NB4 (cell line): Measurements from ENCODE around the gene SLC2A14.
"Not testable (repeated sequence)": the region's sequence is repeated elsewhere in the genome, so short reads cannot be mapped to it uniquely, and the experiment has no call there.

Source experiments
- DNase-seq: peaks from one replicate; pipeline ENCODE4 v3.0.0; 2010; ENCODE audit warnings: low read depth
- H3K4me3 ChIP-seq: one replicate; pipeline ENCODE4 v1.5.1; 2011; ENCODE audit warnings: mild to moderate bottlenecking, low read depth, low read length, moderate library complexity
- MYC ChIP-seq: IDR thresholded peaks from 2 replicates; pipeline ENCODE4 v1.6.1; 2011; ENCODE audit warnings: low read depth, low read length
- POLR2A ChIP-seq: IDR thresholded peaks from 2 replicates; pipeline ENCODE4 v1.6.1; 2011; ENCODE audit warnings: mild to moderate bottlenecking; ENCODE audit not compliant: insufficient read length; ENCODE audit errors: extremely low read depth
- TF ChIP-seq, protein P1 (sequence below): IDR thresholded peaks from one replicate; pipeline ENCODE4 v1.5.1; 2012; ENCODE audit warnings: low read depth, low read length
- TF ChIP-seq, protein P2 (sequence below): IDR thresholded peaks from 2 replicates; pipeline ENCODE4 v1.6.1; 2011; ENCODE audit warnings: low read depth, low read length

The SLC2A14 gene

DNA sequence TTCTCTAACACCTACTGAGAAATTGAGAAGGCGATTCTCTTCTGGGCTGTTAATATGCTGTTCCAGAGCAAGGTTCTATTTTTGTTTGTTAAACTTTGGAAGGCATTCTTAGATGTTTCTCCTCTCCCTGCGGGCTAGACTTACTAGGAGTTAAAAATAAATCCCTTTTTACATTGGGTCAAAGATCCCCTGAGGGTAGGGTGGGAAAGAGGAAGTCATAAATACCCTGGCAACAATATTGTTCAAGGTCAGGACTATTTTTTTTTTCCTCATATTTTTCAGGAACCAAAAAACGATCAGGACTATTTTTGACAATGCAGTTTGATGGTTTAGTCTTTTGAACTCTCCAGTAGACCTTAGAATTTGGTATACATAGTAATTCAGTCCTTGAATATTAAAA lies 12.0 kb upstream of the SLC2A14 start:
- DNase-seq, result peak; percentile 75

DNA sequence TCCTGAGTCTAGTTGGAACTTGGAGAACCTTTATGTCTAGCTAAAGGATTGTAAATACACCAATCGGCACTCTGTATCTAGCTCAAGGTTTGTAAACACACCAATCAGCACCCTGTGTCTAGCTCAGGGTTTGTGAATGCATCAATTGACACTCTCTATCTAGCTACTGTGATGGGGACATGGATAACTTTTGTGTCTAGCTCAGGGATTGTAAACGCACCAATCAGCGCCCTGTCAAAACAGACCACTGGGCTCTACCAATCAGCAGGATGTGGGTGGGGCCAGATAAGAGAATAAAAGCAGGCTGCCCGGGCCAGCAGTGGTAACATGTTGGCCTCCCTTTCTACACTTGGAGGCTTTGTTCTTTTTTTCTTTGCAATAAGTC lies 9.0 kb upstream of the SLC2A14 start:
- not testable (repeated sequence) for DNase-seq, H3K4me3 ChIP-seq

More for the DNA sequence above, 12.0 kb upstream of the SLC2A14 start:
- H3K4me3 ChIP-seq, result no peak overlapping the region
- TF ChIP-seq, protein P1, sequence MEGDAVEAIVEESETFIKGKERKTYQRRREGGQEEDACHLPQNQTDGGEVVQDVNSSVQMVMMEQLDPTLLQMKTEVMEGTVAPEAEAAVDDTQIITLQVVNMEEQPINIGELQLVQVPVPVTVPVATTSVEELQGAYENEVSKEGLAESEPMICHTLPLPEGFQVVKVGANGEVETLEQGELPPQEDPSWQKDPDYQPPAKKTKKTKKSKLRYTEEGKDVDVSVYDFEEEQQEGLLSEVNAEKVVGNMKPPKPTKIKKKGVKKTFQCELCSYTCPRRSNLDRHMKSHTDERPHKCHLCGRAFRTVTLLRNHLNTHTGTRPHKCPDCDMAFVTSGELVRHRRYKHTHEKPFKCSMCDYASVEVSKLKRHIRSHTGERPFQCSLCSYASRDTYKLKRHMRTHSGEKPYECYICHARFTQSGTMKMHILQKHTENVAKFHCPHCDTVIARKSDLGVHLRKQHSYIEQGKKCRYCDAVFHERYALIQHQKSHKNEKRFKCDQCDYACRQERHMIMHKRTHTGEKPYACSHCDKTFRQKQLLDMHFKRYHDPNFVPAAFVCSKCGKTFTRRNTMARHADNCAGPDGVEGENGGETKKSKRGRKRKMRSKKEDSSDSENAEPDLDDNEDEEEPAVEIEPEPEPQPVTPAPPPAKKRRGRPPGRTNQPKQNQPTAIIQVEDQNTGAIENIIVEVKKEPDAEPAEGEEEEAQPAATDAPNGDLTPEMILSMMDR, result no peak
- TF ChIP-seq POLR2A, result no peak
- no peak for TF ChIP-seq MYC

DNA sequence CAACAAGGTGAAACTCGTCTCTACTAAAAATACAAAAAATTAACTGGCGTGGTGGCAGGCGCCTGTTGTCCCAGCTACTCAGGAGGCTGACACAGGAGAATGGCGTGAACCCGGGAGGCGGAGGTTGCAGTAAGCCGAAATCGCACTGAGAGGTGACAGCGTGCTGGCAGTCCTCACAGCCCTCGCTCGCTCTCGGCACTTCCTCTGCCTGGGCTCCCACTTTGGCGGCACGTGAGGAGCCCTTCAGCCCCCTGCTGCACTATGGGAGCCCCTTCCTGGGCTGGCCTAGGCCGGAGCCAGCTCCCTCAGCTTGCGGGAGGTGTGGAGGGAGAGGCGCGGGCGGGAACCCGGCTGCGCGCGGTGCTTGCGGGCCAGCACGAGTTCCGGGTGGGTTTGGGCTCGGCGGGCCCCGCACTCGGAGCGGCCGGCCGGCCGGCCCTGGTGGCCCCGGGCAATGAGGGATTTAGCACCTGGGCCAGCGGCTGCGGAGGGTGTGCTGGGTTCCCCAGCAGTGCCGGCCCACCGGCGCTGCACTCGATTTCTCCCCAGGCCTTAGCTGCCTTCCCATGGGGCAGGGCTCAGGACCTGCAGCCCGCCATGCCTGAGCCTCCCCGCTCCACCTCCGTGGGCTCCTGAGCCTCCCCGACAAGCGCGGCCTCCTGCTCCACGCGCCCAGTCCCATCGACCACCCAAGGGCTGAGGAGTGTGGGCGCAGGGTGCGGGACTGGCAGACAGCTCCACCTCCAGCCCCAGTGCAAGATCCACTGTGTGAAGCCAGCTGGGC lies 8.4 kb upstream of the SLC2A14 start:
- H3K4me3 ChIP-seq, DNase-seq: not testable (repeated sequence)

DNA sequence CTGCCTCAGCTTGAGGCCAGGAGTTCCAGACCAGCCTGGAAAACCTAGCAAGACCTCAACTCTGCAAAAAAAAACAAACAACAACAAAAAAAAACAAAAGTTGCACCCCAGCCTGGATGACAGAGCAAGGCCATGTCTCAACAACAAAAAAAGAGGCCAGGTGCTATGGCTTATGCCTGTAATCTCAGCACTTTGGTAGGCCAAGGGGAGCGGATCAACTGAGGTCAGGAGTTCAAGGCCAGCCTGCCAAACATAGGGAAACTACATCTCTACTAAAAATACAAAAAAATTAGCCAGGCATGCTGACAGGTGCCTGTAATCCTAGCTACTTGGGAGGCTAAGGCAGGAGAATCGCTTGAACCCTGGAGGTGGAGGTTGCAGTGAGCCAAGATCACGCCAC lies 6.5 kb upstream of the SLC2A14 start:
- TF ChIP-seq, protein P1, result no peak
- TF ChIP-seq MYC (no peak), POLR2A (no peak)
- TF ChIP-seq, protein P2, sequence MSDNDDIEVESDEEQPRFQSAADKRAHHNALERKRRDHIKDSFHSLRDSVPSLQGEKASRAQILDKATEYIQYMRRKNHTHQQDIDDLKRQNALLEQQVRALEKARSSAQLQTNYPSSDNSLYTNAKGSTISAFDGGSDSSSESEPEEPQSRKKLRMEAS, result no peak
- H3K4me3 ChIP-seq, result no peak overlapping the region
- no peak for DNase-seq

DNA sequence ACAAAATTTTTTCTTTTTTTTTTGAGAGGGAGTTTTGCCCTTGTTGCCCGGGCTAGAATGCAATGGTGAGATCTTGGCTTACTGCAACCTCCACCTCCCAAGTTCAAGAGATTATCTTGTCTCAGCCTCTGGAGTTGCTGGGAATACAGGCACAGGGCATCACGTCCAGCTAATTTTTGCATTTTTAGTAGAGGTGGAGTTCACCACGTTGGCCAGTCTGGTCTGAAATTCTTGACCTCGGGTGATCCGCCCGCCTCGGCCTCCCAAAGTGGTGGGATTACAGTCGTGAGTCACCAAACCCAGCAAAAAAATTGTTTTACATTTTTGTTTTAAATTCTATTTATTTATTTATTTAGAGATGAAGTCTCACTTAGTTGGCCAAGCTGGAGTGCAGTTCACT lies 4.7 kb upstream of the SLC2A14 start:
- no peak for TF ChIP-seq POLR2A
- TF ChIP-seq, protein P2, result no peak
- TF ChIP-seq, protein P1, result no peak
- no peak for TF ChIP-seq MYC
- DNase-seq, result no peak

DNA sequence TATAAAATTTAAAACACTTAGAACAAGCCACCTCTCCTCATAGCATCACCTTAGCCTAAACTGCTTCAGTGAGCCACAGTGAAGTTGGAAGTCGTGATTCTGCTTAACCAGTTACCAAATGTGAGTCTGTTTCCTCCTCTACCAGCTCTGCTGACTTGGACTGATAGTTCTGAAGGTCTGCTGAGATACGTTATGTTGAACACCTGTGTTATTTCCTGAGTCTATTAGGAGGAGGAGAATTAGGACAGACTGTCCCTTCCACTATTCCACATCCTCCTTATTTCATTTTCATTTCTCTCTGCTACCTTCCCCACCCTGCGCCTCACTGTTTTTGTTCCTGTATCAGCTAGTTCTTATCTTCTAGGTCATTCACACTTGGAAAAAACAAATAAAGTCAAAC lies 2.4 kb downstream of the SLC2A14 start:
- TF ChIP-seq, protein P1, result no peak
- TF ChIP-seq, protein P2, result no peak
- TF ChIP-seq MYC (no peak), POLR2A (no peak)
- no peak overlapping the region for H3K4me3 ChIP-seq
- no peak for DNase-seq

More for the DNA sequence above, 4.7 kb upstream of the SLC2A14 start:
- H3K4me3 ChIP-seq, result no peak overlapping the region

DNA sequence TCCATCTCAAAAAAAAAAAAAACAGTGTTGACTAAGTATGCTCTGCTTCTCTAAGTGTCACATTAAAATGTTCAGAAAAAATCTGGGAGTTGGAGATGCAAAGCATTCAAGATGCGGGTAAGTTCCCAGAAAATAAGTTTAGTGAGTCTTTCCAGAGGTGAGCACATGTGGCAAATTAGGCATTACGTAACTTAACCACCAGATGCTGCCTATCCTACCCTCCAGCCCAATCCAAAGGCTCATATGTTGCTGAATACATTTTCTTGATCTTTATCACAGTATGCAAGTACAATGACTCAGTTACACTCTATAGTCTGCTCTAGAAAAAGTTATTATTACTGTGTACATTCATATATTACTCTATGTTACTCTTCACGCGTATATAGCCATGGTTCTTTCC lies 3.6 kb downstream of the SLC2A14 start:
- TF ChIP-seq POLR2A, result no peak
- TF ChIP-seq, protein P1, result no peak
- TF ChIP-seq MYC, result no peak
- TF ChIP-seq, protein P2, result no peak
- DNase-seq, result peak; percentile 56
- H3K4me3 ChIP-seq, result no peak overlapping the region
